Body of pancreas (tissue), 4 donors: ENCODE results near the gene IGF2BP2. TPM values are rescaled to one million over a fixed set of nuclear protein-coding genes. Genes with fewer than 3 reads are reported as not detected.

ENCODE experiments used
- ATAC-seq: fragments of 150-250 bp; one replicate; pipeline ENCODE4 v1.9.1; 2016
- DNase-seq, 4 donors: peaks; one replicate each; pipeline ENCODE4 v3.0.0-alpha.2; 2019
- H3K27ac ChIP-seq, 4 donors: fragments of 200-600 bp; sonication (generic); 1 replicate in 3 of 4; 2 replicates in 1 of 4; pipeline versions ENCODE4 v1.5.1 to v1.6.1; 2016 to 2019; ENCODE audit warnings: mild to moderate bottlenecking in 1 of 4, mixed read lengths in 1 of 4, moderate library complexity in 1 of 4
- H3K27me3 ChIP-seq, 2 donors: fragments of 200-600 bp; sonication (generic); one replicate each; pipeline ENCODE4 v1.6.0; 2016; ENCODE audit warnings: mild to moderate bottlenecking in 1 of 2
- H3K36me3 ChIP-seq, 2 donors: fragments of 200-600 bp; sonication (generic); replicated peaks in 1 of 2; 2 replicates each; pipeline ENCODE4 v1.5.1; 2016; ENCODE audit warnings: low read depth in 2 of 2; ENCODE audit not compliant: insufficient read depth in 1 of 2
- H3K4me1 ChIP-seq: fragments of 200-600 bp; sonication (generic); one replicate; pipeline ENCODE4 v1.6.0; 2016
- H3K4me3 ChIP-seq, 2 donors: fragments of 200-600 bp; sonication (generic); 1 replicate in 1 of 2; 2 replicates in 1 of 2; pipeline ENCODE4 v1.5.1; 2016 to 2019
- H3K9me3 ChIP-seq, 3 donors: fragments of 200-600 bp; sonication (generic); 1 replicate in 2 of 3; 2 replicates in 1 of 3; pipeline ENCODE4 v1.5.1; 2016
- CTCF ChIP-seq, 7 experiments: fragments of 450-650 bp in 4 of 7; fragments of 200-600 bp in 3 of 7; sonication (generic) in 3 of 7; IDR thresholded peaks; one replicate each; pipeline ENCODE4 v1.5.1; 2016 to 2019; ENCODE audit warnings: antibody characterized with exemption in 7 of 7
- POLR2A ChIP-seq, 3 donors: fragments of 450-650 bp; IDR thresholded peaks; one replicate each; pipeline ENCODE4 v1.6.1; 2016; ENCODE audit warnings: antibody characterized with exemption in 3 of 3, mild to moderate bottlenecking in 2 of 3
- WGBS, 2 donors: methylation state at CpG; one replicate each; pipeline ENCODE4 v1.1.5; 2017; 5-methylcytosine and 5-hydroxymethylcytosine counted together
- intact Hi-C: fragments of 100-400 bp; cut with DNase I; formaldehyde crosslinking; loops from one replicate; pipeline ENCODE4 v1.15.1; 2023
- total RNA-seq, 2 donors: library from RNA; depleted of rRNA; stranded (reverse); fragments of >200 nt; gene quantifications; one replicate each; pipeline ENCODE4 v1.1.0, GENCODE V29; 2016

Gene IGF2BP2
- total RNA-seq, 2 donors from 2014 or later, result 19.4 to 25.2 TPM

GRCh38 chr3:185831990-185832389 is 7.1 kb upstream of the IGF2BP2 start:
- no peak for TF ChIP-seq CTCF (IDR thresholded peaks at IDR 0.05)
- no peak for TF ChIP-seq POLR2A (IDR thresholded peaks at IDR 0.05)
- Histone ChIP-seq H3K27me3 (no peaks in the 10 kb centered on the region), H3K9me3 (no peaks in the 10 kb centered on the region), H3K4me3 (no peak overlapping the region), H3K4me1 (no peaks in the 10 kb centered on the region), H3K36me3 (no peaks in the 10 kb centered on the region), H3K27ac (no peak overlapping the region)
- ATAC-seq (no peak), DNase-seq (no peak)
- intact Hi-C loops, result no loop called here

GRCh38 chr3:185831195-185831594 is 6.4 kb upstream of the IGF2BP2 start:
- ATAC-seq, result no peak

GRCh38 chr3:185830018-185830797 is 5.4 kb upstream of the IGF2BP2 start:
- intact Hi-C loops, result no loop called here
- Histone ChIP-seq H3K4me3 (no peak overlapping the region), H3K9me3 (no peaks in the 10 kb centered on the region), H3K36me3 (no peaks in the 10 kb centered on the region), H3K27me3 (no peaks in the 10 kb centered on the region), H3K27ac (no peak overlapping the region), H3K4me1 (peaks cover 10% of the 10 kb centered on the region)
- DNase-seq (no peak), ATAC-seq (no peak)
- no peak for TF ChIP-seq CTCF (IDR thresholded peaks at IDR 0.05)
- TF ChIP-seq POLR2A (IDR thresholded peaks at IDR 0.05), result no peak
- 77 to 86% methylated on average over 5 of the region's 5 CpGs for WGBS, 2 donors

More at GRCh38 chr3:185831195-185831594, 6.4 kb upstream of the IGF2BP2 start:
- no peak for TF ChIP-seq CTCF (IDR thresholded peaks at IDR 0.05)
- intact Hi-C loops, result no loop called here
- DNase-seq, result no peak
- H3K4me1 ChIP-seq, result peaks cover 4% of the 10 kb centered on the region
- no peaks in the 10 kb centered on the region for H3K9me3 ChIP-seq
- H3K27me3 ChIP-seq, result no peaks in the 10 kb centered on the region
- WGBS, 2 donors, result 29 to 37% methylated on average over 3 of the region's 3 CpGs
- no peak overlapping the region for H3K4me3 ChIP-seq
- no peaks in the 10 kb centered on the region for H3K36me3 ChIP-seq
- no peak overlapping the region for H3K27ac ChIP-seq

GRCh38 chr3:185828755-185829154 is 3.9 kb upstream of the IGF2BP2 start:
- H3K9me3 ChIP-seq, result no peaks in the 10 kb centered on the region
- H3K27ac ChIP-seq, result no peak overlapping the region
- no peak for ATAC-seq
- peaks cover 12% of the 10 kb centered on the region for H3K4me1 ChIP-seq
- no peak for DNase-seq
- no peaks in the 10 kb centered on the region for H3K36me3 ChIP-seq
- no peak for TF ChIP-seq CTCF (IDR thresholded peaks at IDR 0.05)
- TF ChIP-seq POLR2A (IDR thresholded peaks at IDR 0.05), result no peak
- intact Hi-C loops, result no loop called here
- WGBS, 2 donors, result 88 to 91% methylated on average over 3 of the region's 3 CpGs
- no peak overlapping the region for H3K4me3 ChIP-seq
- H3K27me3 ChIP-seq, result no peaks in the 10 kb centered on the region
